HS-27A (cell line): Measurements from ENCODE around the gene NFASC.

Experiments
- DNase-seq: peaks from one replicate; pipeline ENCODE4 v3.0.0-alpha.2; 2012; ENCODE audit warnings: low read depth, missing footprints

The NFASC gene

GRCh38 chr1:205064301-205064700, 193.6 kb downstream of the NFASC start:
- no peak for DNase-seq

DNA sequence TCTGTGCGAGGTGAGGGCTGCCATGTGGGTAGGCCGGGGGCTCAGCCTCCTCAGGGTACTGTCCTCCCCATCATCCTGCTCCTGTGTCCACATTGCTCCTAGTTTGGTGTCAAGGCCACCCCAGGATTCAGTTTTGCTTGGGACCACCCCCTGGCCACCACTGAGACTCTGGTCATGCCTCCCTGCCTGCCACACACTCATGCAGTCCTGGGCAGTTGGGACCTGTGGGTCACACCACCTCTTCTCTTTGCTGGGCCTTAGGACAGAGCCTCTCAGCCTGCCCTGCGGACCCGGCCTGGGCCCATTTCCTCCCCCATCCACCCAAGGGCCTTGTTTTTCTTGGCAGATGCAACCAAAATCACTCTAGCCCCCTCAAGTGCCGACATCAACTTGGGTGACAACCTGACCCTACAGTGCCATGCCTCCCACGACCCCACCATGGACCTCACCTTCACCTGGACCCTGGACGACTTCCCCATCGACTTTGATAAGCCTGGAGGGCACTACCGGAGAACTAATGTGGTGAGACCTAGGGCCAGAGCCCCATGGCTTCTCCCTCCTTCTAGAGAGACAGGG, 194.2 kb downstream of the NFASC start:
- DNase-seq, result no peak

DNA sequence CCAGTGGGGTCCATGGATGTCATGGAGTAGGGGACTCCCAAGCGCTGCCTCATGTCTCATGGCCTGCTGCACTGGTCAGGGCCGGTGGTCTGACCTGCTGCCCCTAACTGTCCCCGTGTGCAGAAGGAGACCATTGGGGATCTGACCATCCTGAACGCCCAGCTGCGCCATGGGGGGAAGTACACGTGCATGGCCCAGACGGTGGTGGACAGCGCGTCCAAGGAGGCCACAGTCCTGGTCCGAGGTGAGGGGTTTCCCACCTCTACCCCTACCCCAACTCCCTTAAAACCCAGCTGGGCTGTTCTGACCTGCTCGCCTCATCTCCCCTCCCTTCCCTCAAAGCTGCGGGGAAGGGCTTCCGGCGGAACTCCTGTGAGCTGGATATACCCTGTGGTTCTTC, 195.0 kb downstream of the NFASC start:
- DNase-seq, result no peak

DNA sequence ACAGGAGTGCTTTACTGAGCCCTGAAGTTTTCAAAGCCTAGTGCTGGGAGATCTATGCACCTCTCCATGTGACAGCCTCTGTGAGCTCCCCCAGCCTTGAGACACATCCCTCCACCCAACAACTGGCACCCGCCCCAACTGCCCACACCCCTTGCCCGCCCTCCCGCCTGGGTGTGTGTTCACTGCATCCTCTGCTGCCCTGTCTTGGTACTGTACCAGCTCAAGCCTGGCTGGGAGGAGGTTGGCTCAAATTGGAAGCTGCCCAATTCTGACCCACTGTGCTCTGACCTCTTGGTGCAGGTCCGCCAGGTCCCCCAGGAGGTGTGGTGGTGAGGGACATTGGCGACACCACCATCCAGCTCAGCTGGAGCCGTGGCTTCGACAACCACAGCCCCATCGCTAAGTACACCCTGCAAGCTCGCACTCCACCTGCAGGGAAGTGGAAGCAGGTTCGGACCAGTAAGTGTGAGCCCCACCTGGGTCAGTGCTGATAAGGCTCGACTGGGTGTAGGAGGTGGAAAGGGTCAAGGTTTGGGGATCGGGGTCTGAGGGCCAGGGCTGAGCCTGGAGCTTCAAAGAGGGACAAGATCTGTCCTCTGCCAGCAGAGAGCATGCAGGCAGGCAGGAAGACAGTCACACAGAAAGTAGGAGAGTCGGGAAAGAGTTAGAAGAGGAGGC, 195.6 kb downstream of the NFASC start:
- DNase-seq, result no peak

DNA sequence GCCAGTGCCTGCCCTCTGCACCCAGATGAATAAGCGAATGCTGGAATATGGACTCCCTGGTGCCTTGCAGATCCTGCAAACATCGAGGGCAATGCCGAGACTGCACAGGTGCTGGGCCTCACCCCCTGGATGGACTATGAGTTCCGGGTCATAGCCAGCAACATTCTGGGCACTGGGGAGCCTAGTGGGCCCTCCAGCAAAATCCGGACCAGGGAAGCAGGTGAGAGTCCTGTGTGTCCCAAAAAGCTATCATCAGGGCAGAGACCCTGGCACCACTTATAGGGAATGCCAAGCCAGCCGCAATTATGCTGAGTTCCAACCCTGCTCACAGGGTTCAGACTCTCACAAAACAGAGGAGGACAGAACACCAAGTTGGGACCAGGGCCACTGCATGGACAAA, 196.4 kb downstream of the NFASC start:
- DNase-seq, result no peak

DNA sequence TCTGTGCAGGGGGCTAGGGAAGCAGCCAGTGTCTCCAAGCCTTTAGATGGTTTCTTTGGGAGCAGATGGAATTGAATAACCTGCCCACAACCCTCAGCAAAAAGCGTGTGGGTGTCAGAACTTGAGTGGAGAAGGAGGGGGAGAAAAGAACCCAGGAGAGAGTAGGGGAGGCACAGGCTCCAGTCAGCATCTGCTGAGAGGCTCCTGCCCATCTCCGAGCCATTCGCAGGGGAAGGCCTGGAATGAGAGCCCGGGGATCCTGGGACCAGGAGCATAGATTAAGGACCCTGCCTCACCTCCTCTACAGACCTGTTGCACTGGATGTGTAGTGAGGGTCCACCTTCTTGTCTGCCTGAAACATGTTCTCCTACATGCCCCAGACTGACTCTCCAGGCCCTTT, 197.3 kb downstream of the NFASC start:
- no peak for DNase-seq

- no peak for DNase-seq
Observed at GRCh38 chr1:205068457-205069040, 197.9 kb downstream of the NFASC start.

DNA sequence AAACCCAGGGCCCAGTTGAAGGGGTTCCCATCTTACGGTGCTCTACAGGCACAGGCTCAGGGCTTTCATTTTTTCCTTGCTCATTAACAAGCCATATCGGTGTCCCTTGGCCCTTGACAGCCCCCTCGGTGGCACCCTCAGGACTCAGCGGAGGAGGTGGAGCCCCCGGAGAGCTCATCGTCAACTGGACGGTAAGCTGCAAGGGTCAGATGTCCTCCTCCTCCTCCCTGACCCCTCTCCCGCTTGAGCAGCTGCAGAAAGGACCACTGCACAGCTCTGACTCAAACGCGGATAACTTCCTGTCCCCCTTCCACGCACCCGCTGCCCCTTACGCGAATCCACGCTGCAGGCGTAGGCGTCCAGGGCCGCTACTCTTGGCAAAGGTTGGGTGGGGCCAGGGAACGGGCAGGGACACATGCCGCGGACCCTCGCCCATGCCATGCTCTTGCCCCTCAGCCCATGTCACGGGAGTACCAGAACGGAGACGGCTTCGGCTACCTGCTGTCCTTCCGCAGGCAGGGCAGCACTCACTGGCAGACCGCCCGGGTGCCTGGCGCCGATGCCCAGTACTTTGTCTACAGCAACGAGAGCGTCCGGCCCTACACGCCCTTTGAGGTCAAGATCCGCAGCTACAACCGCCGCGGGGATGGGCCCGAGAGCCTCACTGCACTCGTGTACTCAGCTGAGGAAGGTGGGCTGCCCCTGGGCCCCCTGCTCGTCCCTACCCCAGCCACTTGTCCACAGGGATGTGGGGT, 198.9 kb downstream of the NFASC start:
- DNase-seq, result no peak

DNA sequence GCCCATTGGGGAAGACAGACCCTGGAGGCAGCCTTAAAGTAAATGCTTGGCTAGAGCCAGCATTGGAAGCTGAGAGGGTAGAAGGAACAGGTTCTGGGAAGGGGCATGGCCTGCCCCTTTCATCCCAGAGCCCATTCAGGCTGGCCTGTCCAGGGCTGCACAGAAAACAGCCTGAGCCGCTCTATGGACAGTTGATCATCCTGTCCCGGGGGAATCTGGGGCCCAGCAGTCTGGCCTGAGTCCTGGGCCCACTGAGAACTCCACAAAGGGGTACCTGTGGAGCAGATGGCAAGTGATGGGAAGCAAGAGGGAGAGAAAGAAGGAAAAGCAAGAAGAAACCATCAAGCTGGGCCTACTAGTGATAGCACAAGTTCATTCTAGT, 200.4 kb downstream of the NFASC start:
- DNase-seq, result no peak

GRCh38 chr1:205071801-205072200, 201.1 kb downstream of the NFASC start:
- DNase-seq, result no peak

DNA sequence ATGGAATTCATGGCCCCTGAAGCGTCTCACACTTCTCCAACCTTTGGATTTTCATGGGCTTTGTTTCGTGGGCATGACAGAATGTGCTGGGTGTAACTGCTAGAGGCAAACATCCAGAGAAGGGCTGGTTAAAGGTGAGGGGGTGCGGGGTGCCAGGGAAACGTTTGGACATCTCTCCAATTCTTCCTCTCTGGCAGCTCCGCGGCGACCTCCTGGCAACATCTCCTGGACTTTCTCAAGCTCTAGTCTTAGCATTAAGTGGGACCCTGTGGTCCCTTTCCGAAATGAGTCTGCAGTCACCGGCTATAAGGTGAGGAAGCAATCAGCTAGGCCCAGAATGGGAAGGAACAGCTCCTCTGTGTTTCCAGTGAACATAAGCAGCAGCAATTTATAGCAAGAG, 201.6 kb downstream of the NFASC start:
- no peak for DNase-seq
